HK-2 (cell line): ENCODE measurements around the gene RYR2.

Source experiments
- DNase-seq: peaks from one replicate; pipeline ENCODE4 v3.0.0-alpha.2; 2018; ENCODE audit not compliant: unreplicated experiment

RYR2 gene

GRCh38 chr1:237664348-237664747, 622.4 kb downstream of the RYR2 start:
- no peak for DNase-seq

GRCh38 chr1:237670302-237670701, 628.3 kb downstream of the RYR2 start:
- DNase-seq = no peak

GRCh38 chr1:237671262-237671661, 629.3 kb downstream of the RYR2 start:
- DNase-seq = no peak

- no peak for DNase-seq
Observed at GRCh38 chr1:237671935-237672334, 630.0 kb downstream of the RYR2 start.

- DNase-seq = no peak
Observed at GRCh38 chr1:237672748-237673147, 630.8 kb downstream of the RYR2 start.

GRCh38 chr1:237673631-237674030, 631.6 kb downstream of the RYR2 start:
- DNase-seq = no peak

GRCh38 chr1:237677979-237678378, 636.0 kb downstream of the RYR2 start:
- no peak for DNase-seq

- no peak for DNase-seq
Observed at GRCh38 chr1:237679687-237680086, 637.7 kb downstream of the RYR2 start.

- no peak for DNase-seq
Observed at GRCh38 chr1:237681210-237681609, 639.2 kb downstream of the RYR2 start.

- no peak for DNase-seq
Observed at GRCh38 chr1:237684236-237684635, 642.3 kb downstream of the RYR2 start.

GRCh38 chr1:237685551-237685950, 643.6 kb downstream of the RYR2 start:
- no peak for DNase-seq

- DNase-seq = no peak
Observed at GRCh38 chr1:237687804-237688203, 645.8 kb downstream of the RYR2 start.

- no peak for DNase-seq
Observed at GRCh38 chr1:237690656-237691055, 648.7 kb downstream of the RYR2 start.

- DNase-seq = no peak
Observed at GRCh38 chr1:237692255-237692654, 650.3 kb downstream of the RYR2 start.

GRCh38 chr1:237695878-237696277, 653.9 kb downstream of the RYR2 start:
- DNase-seq = no peak

GRCh38 chr1:237700181-237700580, 658.2 kb downstream of the RYR2 start:
- no peak for DNase-seq

- no peak for DNase-seq
Observed at GRCh38 chr1:237701534-237701933, 659.5 kb downstream of the RYR2 start.

GRCh38 chr1:237702161-237702560, 660.2 kb downstream of the RYR2 start:
- no peak for DNase-seq

GRCh38 chr1:237705462-237705861, 663.5 kb downstream of the RYR2 start:
- DNase-seq = no peak

- no peak for DNase-seq
Observed at GRCh38 chr1:237709355-237709754, 667.4 kb downstream of the RYR2 start.

GRCh38 chr1:237711281-237711680, 669.3 kb downstream of the RYR2 start:
- no peak for DNase-seq

GRCh38 chr1:237712082-237712481, 670.1 kb downstream of the RYR2 start:
- no peak for DNase-seq

GRCh38 chr1:237712586-237713157, 670.7 kb downstream of the RYR2 start:
- DNase-seq = no peak

- DNase-seq = no peak
Observed at GRCh38 chr1:237713916-237714315, 671.9 kb downstream of the RYR2 start.
